GM19099 (cell line): ENCODE results near the gene WDR90.

Experiments
- POLR2A ChIP-seq: IDR thresholded peaks from 3 replicates; pipeline ENCODE4 v1.6.1; 2011; ENCODE audit warnings: low read depth; ENCODE audit not compliant: insufficient read length; ENCODE audit errors: extremely low read depth

The WDR90 gene

GRCh38 chr16:716200-716568, 67.0 kb downstream of the WDR90 start:
- TF ChIP-seq POLR2A: no peak

GRCh38 chr16:716768-717325, 67.7 kb downstream of the WDR90 start:
- TF ChIP-seq POLR2A: no peak
